IMR-90 (cell line): ENCODE measurements around the gene SLIT3. TPM values are rescaled to one million over a fixed set of nuclear protein-coding genes. Genes with fewer than 3 reads are reported as not detected.

Source experiments
- ATAC-seq: fragments of 200-7000 bp; cut with Tn5 transposase; 2 replicates; pipeline ENCODE4 v1.9.1; 2020; ENCODE audit warnings: low read depth, mild to moderate bottlenecking, moderate library complexity
- BruUV-seq: library from RNA; stranded (reverse); fragments of 400-500 nt; replicated peaks from 2 replicates; lab custom pipeline; 2021; lab: Mats Ljungman, UMichigan
- CTCF ChIA-PET: fragments of 300-600 bp; formaldehyde crosslinking; extraction: SDS; loops from one replicate; lab custom pipeline; 2021; ENCODE audit warnings: antibody characterized with exemption; lab: Yijun Ruan, JAX
- POLR2A ChIA-PET: fragments of 300-600 bp; sonication (Branson Sonifier 250); formaldehyde crosslinking; loops from one replicate; lab custom pipeline; 2022; ENCODE audit warnings: antibody characterized with exemption; ENCODE audit not compliant: unreplicated experiment; lab: Charles Lee
- DNase-seq: peaks from one replicate; pipeline ENCODE4 v3.0.0; 2013
- H2AFZ ChIP-seq: replicated peaks from 2 replicates; pipeline ENCODE3; 2013; ENCODE audit warnings: low read length, mild to moderate bottlenecking; ENCODE audit not compliant: poor library complexity
- H2AK5ac ChIP-seq: 2 replicates; pipeline ENCODE4 v1.6.1; 2013; ENCODE audit warnings: low read depth, low read length, inconsistent platforms
- H2AK9ac ChIP-seq: replicated peaks from 2 replicates; pipeline ENCODE3; 2013; ENCODE audit warnings: mild to moderate bottlenecking, low read depth, low read length, moderate library complexity; ENCODE audit not compliant: poor library complexity
- H2BK120ac ChIP-seq: 2 replicates; pipeline ENCODE4 v1.6.1; 2013; ENCODE audit warnings: low read depth, low read length, inconsistent platforms
- H2BK15ac ChIP-seq: 3 replicates; pipeline ENCODE4 v1.6.1; 2013; ENCODE audit warnings: low read depth, low read length, inconsistent platforms
- H2BK20ac ChIP-seq: 2 replicates; pipeline ENCODE4 v1.6.1; 2013; ENCODE audit warnings: low read depth, mild to moderate bottlenecking, inconsistent platforms, low read length, moderate library complexity
- H2BK5ac ChIP-seq: 2 replicates; pipeline ENCODE4 v1.6.1; 2013; ENCODE audit warnings: mild to moderate bottlenecking, low read depth, low read length, inconsistent platforms; ENCODE audit not compliant: poor library complexity, severe bottlenecking
- H3K14ac ChIP-seq: replicated peaks from 2 replicates; pipeline ENCODE4 v1.6.1; 2013; ENCODE audit warnings: low read depth, low read length, inconsistent platforms
- H3K18ac ChIP-seq: 2 replicates; pipeline ENCODE4 v1.6.1; 2013; ENCODE audit warnings: low read depth, low read length, control low read depth
- H3K23ac ChIP-seq: 2 replicates; pipeline ENCODE4 v1.6.1; 2013; ENCODE audit warnings: low read depth, low read length, inconsistent platforms
- H3K27ac ChIP-seq: 2 replicates; pipeline ENCODE4 v1.5.1; 2013; ENCODE audit warnings: mild to moderate bottlenecking, control low read depth, low read length; ENCODE audit not compliant: insufficient read depth
- H3K27me3 ChIP-seq: 2 replicates; pipeline ENCODE4 v1.6.1; 2013; ENCODE audit warnings: low read length; ENCODE audit not compliant: control insufficient read depth, insufficient read depth
- H3K36me3 ChIP-seq: 2 replicates; pipeline ENCODE4 v1.6.1; 2013; ENCODE audit warnings: low read length, mixed read lengths; ENCODE audit not compliant: control insufficient read depth, insufficient read depth
- H3K4ac ChIP-seq: 2 replicates; pipeline ENCODE4 v1.6.1; 2013; ENCODE audit warnings: low read depth, low read length, inconsistent platforms
- H3K4me1 ChIP-seq: 2 replicates; pipeline ENCODE4 v1.6.1; 2013; ENCODE audit warnings: low read length, mixed read lengths; ENCODE audit not compliant: control insufficient read depth, insufficient read depth
- H3K4me2 ChIP-seq: 2 replicates; pipeline ENCODE4 v1.6.1; 2013; ENCODE audit warnings: low read depth, mild to moderate bottlenecking, control low read depth, low read length, moderate library complexity
- H3K4me3 ChIP-seq: 2 replicates; pipeline ENCODE4 v1.5.1; 2013; ENCODE audit warnings: low read depth, mild to moderate bottlenecking, control low read depth, low read length, moderate library complexity; ENCODE audit not compliant: insufficient read depth
- H3K56ac ChIP-seq: 2 replicates; pipeline ENCODE4 v1.6.1; 2013; ENCODE audit warnings: low read length, inconsistent platforms; ENCODE audit not compliant: insufficient read depth; ENCODE audit errors: extremely low read depth
- H3K79me1 ChIP-seq, 2 experiments: 2 replicates each; pipeline ENCODE4 v1.6.1; 2013; ENCODE audit warnings: low read length in 2 of 2, inconsistent platforms in 1 of 2, low read depth in 1 of 2
- H3K9ac ChIP-seq: 2 replicates; pipeline ENCODE4 v1.6.1; 2013; ENCODE audit warnings: low read depth, low read length, control low read depth
- H3K9me1 ChIP-seq: 2 replicates; pipeline ENCODE4 v1.6.1; 2013; ENCODE audit warnings: low read length, inconsistent platforms; ENCODE audit not compliant: insufficient read depth
- H3K9me3 ChIP-seq: 2 replicates; pipeline ENCODE4 v1.6.1; 2013; ENCODE audit warnings: low read length; ENCODE audit not compliant: control insufficient read depth, insufficient read depth
- H4K20me1 ChIP-seq: 2 replicates; pipeline ENCODE4 v1.6.1; 2013; ENCODE audit warnings: low read length, inconsistent platforms; ENCODE audit not compliant: insufficient read depth
- H4K5ac ChIP-seq: 2 replicates; pipeline ENCODE4 v1.6.1; 2013; ENCODE audit warnings: mild to moderate bottlenecking, low read depth, low read length, control low read depth
- H4K8ac ChIP-seq, 2 experiments: 2 replicates each; pipeline ENCODE4 v1.6.1; 2013; ENCODE audit warnings: low read depth in 2 of 2, low read length in 2 of 2, control low read depth in 1 of 2, inconsistent platforms in 1 of 2
- H4K91ac ChIP-seq: 2 replicates; pipeline ENCODE4 v1.6.1; 2013; ENCODE audit warnings: low read depth, low read length, inconsistent platforms; ENCODE audit not compliant: insufficient read depth
- BHLHE40 ChIP-seq: fragments of 150-350 bp; IDR thresholded peaks from 2 replicates; pipeline ENCODE4 v1.6.1; 2016; ENCODE audit warnings: mild to moderate bottlenecking, low read depth, low read length
- CHD1 ChIP-seq: IDR thresholded peaks from 2 replicates; pipeline ENCODE4 v1.6.1; 2012; ENCODE audit warnings: low read depth, low read length, improper control_type of control experiment
- CTCF ChIP-seq: conservative IDR thresholded peaks from 2 replicates; pipeline ENCODE4 v1.5.1; 2012; ENCODE audit warnings: mild to moderate bottlenecking, low read depth, low read length, improper control_type of control experiment
- ELK1 ChIP-seq: fragments of 150-350 bp; IDR thresholded peaks from 2 replicates; pipeline ENCODE4 v1.6.1; 2016; ENCODE audit warnings: low read depth, mild to moderate bottlenecking, low read length, moderate library complexity, borderline replicate concordance
- MAFK ChIP-seq: IDR thresholded peaks from 2 replicates; pipeline ENCODE4 v1.6.1; 2012; ENCODE audit warnings: low read depth, low read length, improper control_type of control experiment
- MAZ ChIP-seq: IDR thresholded peaks from 2 replicates; pipeline ENCODE4 v1.6.1; 2012; ENCODE audit warnings: low read depth, mild to moderate bottlenecking, low read length, improper control_type of control experiment, moderate library complexity, borderline replicate concordance
- MXI1 ChIP-seq: IDR thresholded peaks from 2 replicates; pipeline ENCODE4 v1.6.1; 2012; ENCODE audit warnings: low read depth, mild to moderate bottlenecking, low read length, moderate library complexity, borderline replicate concordance
- RAD21 ChIP-seq: IDR thresholded peaks from 2 replicates; pipeline ENCODE4 v1.6.1; 2012; ENCODE audit warnings: low read length, improper control_type of control experiment
- SMC3 ChIP-seq: fragments of 150-350 bp; IDR thresholded peaks from 2 replicates; pipeline ENCODE4 v1.6.1; 2016; ENCODE audit warnings: low read depth, mild to moderate bottlenecking, antibody characterized with exemption, low read length, moderate library complexity
- WGBS, 2 experiments: methylation state at CpG; one replicate each; pipeline versions ENCODE4 v1.1.5 to v1.1.7; 2013; ENCODE audit warnings: missing lambda C conversion rate in 2 of 2; ENCODE audit not compliant: insufficient read length in 1 of 2; ENCODE audit errors: extremely low coverage in 2 of 2; 5-methylcytosine and 5-hydroxymethylcytosine counted together
- dilution Hi-C: fragments of 300-500 bp; cut with HindIII; formaldehyde crosslinking; loops from one replicate; pipeline ENCODE4 v1.14.3; 2018; ENCODE audit warnings: low sequenced_read_pairs; ENCODE audit not compliant: unreplicated experiment
- in situ Hi-C: fragments of 300-500 bp; cut with MboI; formaldehyde crosslinking; loops from 3 replicates; pipeline ENCODE4 v1.14.3; 2019; ENCODE audit warnings: low sequenced_read_pairs, inconsistent platforms, mixed read lengths
- intact Hi-C: fragments of 100-400 bp; cut with micrococcal nuclease; formaldehyde crosslinking; loops from 2 replicates; pipeline ENCODE4 v1.10.0; 2022
- polyA plus RNA-seq, 3 experiments: library from polyadenylated mRNA; depleted of rRNA; stranded (reverse); fragments of >200 nt; gene quantifications; 2 replicates each; pipeline ENCODE4 v1.2.3, GENCODE V29; 2012; ENCODE audit warnings: low replicate concordance in 1 of 3
- total RNA-seq: library from RNA; depleted of rRNA; stranded (reverse); fragments of >200 nt; gene quantifications from 2 replicates; pipeline ENCODE4 v1.2.3, GENCODE V29; 2012

The SLIT3 gene
- total and polyA plus RNA-seq, 2 of the 4 experiments (the other 2 are of a cell fraction): 0.18 to 0.50 TPM

- Histone ChIP-seq H4K5ac (no peak overlapping the region), H3K27ac (no peak overlapping the region), H3K14ac (no peak overlapping the region), H4K20me1 (no peaks in the 10 kb centered on the region), H3K23ac (no peak overlapping the region), H3K4me1 (no peaks in the 10 kb centered on the region), H2AFZ (no peak overlapping the region), H4K91ac (no peak overlapping the region), H3K79me1 (no peaks in the 10 kb centered on the region), H3K4me2 (no peak overlapping the region), H2BK15ac (no peak overlapping the region), H3K36me3 (no peaks in the 10 kb centered on the region), H3K9ac (no peak overlapping the region), H3K56ac (no peak overlapping the region), H2BK5ac (no peak overlapping the region), H3K9me3 (no peaks in the 10 kb centered on the region), H3K9me1 (no peaks in the 10 kb centered on the region), H3K27me3 (no peaks in the 10 kb centered on the region), H3K18ac (no peak overlapping the region), H2AK9ac (no peak overlapping the region), H3K4ac (no peak overlapping the region), H2BK20ac (no peak overlapping the region), H2BK120ac (no peak overlapping the region), H3K4me3 (no peak overlapping the region), H4K8ac (no peak overlapping the region), H2AK5ac (no peak overlapping the region)
- CTCF ChIA-PET: no interaction called here
- intact Hi-C loops (no loop called here), in situ Hi-C loops (no loop called here), dilution Hi-C loops (no loop called here)
- DNase-seq: no peak
- no peak for ATAC-seq
- no peak for TF ChIP-seq CTCF
- TF ChIP-seq SMC3: no peak
- no peak for TF ChIP-seq MAFK
- no peak for TF ChIP-seq MAZ
- no peak for TF ChIP-seq RAD21
- no peak for TF ChIP-seq MXI1
- TF ChIP-seq CHD1: no peak
- TF ChIP-seq BHLHE40: no peak
- no peak for TF ChIP-seq ELK1
- POLR2A ChIA-PET: no interaction called here
- WGBS, 2 experiments: no CpG with 5 or more reads among the region's 3 CpGs
- no TSS peak for BruUV-seq
These were observed 520.1 kb downstream of the SLIT3 start for GRCh38 chr5:168780888-168781287.
